Astrocyte (in vitro differentiated cells and primary cell): ENCODE measurements around the gene SLCO4A1.

Experiments
- CTCF ChIP-seq: IDR thresholded peaks from 2 replicates; pipeline ENCODE4 v1.5.1; 2011; ENCODE audit warnings: low read depth, mild to moderate bottlenecking, inconsistent platforms, low read length, moderate library complexity; ENCODE audit not compliant: insufficient read depth
- EZH2 ChIP-seq: IDR thresholded peaks from 2 replicates; pipeline ENCODE4 v1.6.1; 2012; ENCODE audit warnings: mild to moderate bottlenecking, low read length, inconsistent platforms; ENCODE audit not compliant: insufficient read depth

GRCh38 chr20:62622178-62622876 is 20.0 kb upstream of the SLCO4A1 start:
- TF ChIP-seq CTCF (no peak), EZH2 (no peak)
